Ovary (tissue), 3 donors: ENCODE measurements around the gene IRAK1.

Experiments used
- CTCF ChIP-seq, 3 donors: fragments of 450-650 bp in 2 of 3; fragments of 200-600 bp in 1 of 3; IDR thresholded peaks; one replicate each; pipeline versions ENCODE4 v1.5.1 to v1.8.0; 2016 to 2022; ENCODE audit warnings: antibody characterized with exemption in 3 of 3, mild to moderate bottlenecking in 1 of 3
- EP300 ChIP-seq: sonication (generic); formaldehyde crosslinking; IDR thresholded peaks from one replicate; pipeline ENCODE4 v1.6.1; 2017; ENCODE audit warnings: antibody characterized with exemption
- POLR2A ChIP-seq: fragments of 450-650 bp; IDR thresholded peaks from one replicate; pipeline ENCODE4 v1.6.1; 2017; ENCODE audit warnings: antibody characterized with exemption, mild to moderate bottlenecking, moderate library complexity
- donor health status: DM: no; HTN: no; CAD: no.

- TF ChIP-seq CTCF (IDR thresholded peaks at IDR 0.05) (peak; percentile 64 to 79 (median 65)), POLR2A (no peak), EP300 (no peak)
Observed at GRCh38 chrX:154013614-154014360, 5.9 kb downstream of the IRAK1 start.
